ENCODE data around the gene PRXL2A.
"Not testable (repeated sequence)": the region's sequence is repeated elsewhere in the genome, so short reads cannot be mapped to it uniquely, and the experiment has no call there.

PRXL2A gene

DNA sequence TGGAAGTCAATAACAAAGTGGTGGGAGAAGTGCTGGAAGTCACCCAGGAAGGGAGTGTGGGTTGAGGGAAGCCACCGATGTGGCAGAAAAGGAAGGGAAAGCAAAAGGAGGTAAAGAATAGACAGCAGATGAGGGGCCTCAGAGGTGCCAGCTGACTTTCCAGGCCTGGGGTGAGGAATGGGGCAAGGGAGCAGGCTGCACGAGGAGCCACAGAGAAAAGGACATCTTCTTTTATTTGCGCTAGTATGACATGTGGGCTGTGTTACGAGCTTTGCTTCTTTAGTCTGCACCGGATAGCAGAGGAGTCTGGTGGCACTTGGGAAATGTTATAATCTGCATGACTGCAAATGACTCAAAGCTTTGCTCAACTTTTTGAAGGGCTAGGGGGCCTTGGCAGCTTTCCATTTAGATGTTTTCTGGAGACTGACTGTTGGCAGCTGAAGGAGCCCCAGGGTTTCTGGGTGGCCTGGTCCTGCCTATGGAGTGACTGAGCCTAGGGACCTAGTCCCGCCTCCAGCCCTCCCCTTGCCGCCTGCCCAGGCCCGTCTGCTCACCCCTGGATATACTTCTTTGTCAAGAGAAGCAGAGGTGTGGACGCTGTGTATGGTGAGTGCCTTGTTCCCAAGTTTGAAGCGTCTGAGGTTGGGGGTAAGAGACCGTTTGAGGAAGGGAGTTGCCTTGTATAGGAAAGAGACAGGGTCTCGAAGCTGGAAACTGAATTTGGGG is 5.1 kb downstream of the PRXL2A start:
- POLR2A ChIA-PET, result no interaction called here

DNA sequence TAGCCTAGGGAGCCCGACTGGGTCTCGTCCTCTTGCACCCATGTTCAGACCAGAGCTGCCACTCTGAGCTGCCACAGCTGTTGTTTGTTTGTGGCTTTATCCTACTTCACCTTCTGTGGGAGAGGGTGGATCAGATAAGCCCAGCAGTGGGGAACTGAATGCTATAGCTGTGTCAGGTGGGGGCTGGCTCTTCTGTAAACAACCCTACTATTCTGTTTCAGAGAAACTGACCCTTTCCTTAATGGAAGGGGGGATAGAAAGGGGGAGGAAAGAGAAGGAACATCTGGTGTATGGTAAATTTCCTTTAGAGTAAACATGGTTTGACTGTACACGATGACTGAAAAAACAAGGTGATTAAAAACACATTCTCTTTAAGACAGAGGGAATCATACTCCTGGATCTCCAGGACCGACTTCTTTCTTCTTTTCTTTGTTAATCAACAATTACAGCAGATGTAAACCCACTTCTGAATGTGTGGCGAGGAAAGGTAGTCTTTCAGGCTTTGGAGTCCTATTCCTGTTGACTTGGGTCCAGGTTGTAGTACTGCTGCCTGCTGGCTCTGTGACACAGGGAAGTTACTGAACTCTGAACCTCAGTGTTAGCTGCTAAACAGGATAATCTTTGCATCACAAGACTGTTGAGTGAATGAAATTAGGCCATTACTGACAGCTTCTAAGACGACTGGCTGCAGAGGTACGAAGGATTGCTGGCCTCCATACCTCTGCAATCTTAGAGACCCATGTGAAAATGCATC is 6.0 kb downstream of the PRXL2A start:
- ChIA-PET CTCF (interaction anchor here (1.0 kb wide), 1 partner anchor 30 kb away, joined by 4 read pairs; no protein-coding TSS in a partner anchor), POLR2A (no interaction called here)
- TF ChIP-seq, protein P1, sequence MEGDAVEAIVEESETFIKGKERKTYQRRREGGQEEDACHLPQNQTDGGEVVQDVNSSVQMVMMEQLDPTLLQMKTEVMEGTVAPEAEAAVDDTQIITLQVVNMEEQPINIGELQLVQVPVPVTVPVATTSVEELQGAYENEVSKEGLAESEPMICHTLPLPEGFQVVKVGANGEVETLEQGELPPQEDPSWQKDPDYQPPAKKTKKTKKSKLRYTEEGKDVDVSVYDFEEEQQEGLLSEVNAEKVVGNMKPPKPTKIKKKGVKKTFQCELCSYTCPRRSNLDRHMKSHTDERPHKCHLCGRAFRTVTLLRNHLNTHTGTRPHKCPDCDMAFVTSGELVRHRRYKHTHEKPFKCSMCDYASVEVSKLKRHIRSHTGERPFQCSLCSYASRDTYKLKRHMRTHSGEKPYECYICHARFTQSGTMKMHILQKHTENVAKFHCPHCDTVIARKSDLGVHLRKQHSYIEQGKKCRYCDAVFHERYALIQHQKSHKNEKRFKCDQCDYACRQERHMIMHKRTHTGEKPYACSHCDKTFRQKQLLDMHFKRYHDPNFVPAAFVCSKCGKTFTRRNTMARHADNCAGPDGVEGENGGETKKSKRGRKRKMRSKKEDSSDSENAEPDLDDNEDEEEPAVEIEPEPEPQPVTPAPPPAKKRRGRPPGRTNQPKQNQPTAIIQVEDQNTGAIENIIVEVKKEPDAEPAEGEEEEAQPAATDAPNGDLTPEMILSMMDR (IDR thresholded peaks at IDR 0.05; ENCODE audit: insufficient read depth, low read length, missing control alignments), result no peak
- no peak overlapping the region for H3K4me3 ChIP-seq (ENCODE audit: low read depth, low read length)
- DNase-seq (ENCODE audit: low read depth, low spot score), result no peak

More for the DNA sequence above, 5.1 kb downstream of the PRXL2A start:
- TF ChIP-seq, protein P1 (IDR thresholded peaks at IDR 0.05; ENCODE audit: insufficient read depth, low read length, missing control alignments), result no peak
- peak; percentile 19 for DNase-seq (ENCODE audit: low read depth, low spot score)
- no peak overlapping the region for H3K4me3 ChIP-seq (ENCODE audit: low read depth, low read length)
- CTCF ChIA-PET, result interaction anchor here (1.0 kb wide), 1 partner anchor 30 kb away, joined by 4 read pairs; no protein-coding TSS in a partner anchor

DNA sequence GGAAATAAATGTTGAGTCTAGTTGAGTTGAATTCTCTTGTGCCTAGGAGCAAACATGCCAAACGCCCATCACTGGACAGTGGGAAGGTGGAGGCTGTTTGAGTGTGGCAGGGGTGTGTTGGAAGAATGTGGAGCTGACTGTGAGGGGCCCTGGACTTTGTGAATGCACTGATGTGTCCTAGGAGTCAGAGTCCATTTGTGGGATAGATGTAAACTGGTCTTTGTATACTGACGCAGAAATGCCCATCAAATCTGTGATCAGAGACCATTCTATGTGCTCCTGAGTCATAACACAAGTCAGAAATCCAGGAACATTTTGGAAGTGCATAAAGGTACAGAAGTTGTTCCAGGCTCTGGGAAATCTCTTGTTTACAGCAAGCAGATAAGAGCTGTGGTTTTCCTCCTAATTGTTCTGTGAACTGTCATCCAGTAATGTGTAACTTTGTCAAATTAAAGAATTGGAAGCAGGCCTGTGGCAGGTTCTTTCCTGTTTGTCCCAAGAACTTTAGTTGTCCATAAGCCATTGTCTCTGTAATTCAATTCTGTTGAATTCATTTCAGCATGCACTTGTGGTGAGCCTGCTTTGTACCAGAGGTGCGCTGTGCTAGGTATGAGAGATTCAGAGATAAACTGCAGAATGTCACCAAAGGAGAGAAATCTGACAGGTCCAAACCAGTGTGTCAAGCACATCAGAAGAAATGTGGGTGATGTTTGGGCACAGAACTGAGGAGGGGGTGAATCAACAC is 7.6 kb downstream of the PRXL2A start:
- TF ChIP-seq, protein P1 (IDR thresholded peaks at IDR 0.05; ENCODE audit: insufficient read depth, low read length, missing control alignments), result no peak
- no peak for DNase-seq (ENCODE audit: low read depth, low spot score)
- H3K4me3 ChIP-seq (ENCODE audit: low read depth, low read length), result no peak overlapping the region
- POLR2A ChIA-PET, result no interaction called here
- CTCF ChIA-PET, result no interaction called here

DNA sequence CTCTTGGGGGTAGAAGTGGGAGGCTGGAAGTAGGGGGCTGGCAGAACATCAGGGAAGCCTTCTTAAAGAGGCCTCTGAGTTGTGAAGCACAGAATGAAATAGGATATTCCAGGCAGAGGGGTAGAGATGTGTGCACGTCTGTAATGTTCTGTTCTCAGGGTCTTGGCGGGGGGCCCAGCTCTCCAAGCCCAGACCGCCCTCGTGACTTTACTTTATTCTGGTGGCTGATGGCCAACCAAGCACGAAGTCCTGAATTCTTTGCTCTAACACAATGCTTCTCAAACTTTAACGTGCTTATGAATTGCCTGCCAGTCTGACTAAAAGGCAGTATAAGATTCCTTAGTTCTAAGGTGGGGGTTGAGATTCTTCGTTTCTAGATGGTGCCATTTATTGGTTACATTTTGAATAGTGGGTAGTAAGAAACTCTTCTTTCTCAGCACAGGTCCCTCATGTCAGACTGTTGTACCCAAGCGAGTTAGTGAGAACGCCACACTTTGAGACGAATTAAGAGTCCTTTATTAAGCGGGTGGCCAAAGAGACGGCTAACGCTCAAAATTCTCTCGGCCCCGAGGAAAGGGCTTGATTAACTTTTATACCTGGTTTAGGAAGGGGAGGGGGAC is 8.2 kb downstream of the PRXL2A start:
- H3K4me3 ChIP-seq (ENCODE audit: low read depth, low read length), result no peak overlapping the region
- no peak for DNase-seq (ENCODE audit: low read depth, low spot score)
- CTCF ChIA-PET, result no interaction called here
- TF ChIP-seq, protein P1 (IDR thresholded peaks at IDR 0.05; ENCODE audit: insufficient read depth, low read length, missing control alignments), result no peak
- POLR2A ChIA-PET, result no interaction called here

DNA sequence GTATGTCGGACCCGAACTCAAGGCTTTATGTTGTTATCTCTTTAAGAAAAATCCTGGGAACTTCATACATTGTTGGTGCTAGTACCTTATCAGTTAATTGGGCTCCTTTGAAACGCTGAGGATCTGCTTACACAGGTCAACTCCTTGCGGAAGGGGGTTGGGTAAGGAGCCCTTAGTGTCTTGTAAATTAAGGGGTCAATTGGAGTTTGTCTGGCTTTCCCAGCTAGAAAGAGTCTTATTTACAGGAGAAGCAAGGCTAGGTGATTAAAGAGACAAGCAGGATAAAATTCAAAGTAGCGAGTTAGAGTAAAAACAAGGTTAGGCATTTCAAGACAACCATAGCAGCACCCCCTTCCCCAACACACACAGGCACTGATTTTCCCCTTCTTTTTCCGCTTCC is 8.9 kb downstream of the PRXL2A start:
- H3K4me3 ChIP-seq (ENCODE audit: low read depth, low read length); POLR2A ChIA-PET; CTCF ChIA-PET; DNase-seq (ENCODE audit: low read depth, low spot score): not testable (repeated sequence)

DNA sequence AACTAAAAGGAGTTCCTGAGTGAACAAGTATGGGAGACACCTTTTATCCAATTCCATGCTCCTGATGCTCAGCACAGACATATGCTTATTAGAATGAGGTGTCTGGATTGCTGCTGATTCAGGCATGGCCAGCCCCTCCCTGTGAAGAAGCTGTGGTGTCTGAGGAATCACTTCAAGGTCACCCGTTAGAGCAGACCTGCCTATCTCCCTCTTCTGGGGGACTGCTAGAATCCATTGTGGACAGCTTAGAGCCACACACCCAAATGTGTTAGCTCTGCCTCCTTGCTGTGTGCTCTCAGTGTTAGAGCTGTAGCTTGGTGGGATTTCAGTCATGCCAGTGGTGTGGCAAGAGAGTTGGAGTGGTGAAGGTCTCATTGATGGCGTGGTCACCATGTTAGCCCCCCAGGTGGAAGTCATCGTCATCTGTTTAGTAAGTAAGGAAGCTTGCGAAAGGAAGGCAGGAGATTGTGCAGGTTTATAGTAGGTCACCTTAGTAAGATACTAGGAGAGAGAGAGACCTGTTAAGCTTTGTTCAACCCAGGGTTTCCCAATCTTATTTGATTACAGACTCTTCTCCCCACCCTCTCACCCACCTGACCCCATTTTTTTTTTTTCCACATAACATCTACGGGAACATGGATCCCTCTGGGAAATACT is 12.8 kb downstream of the PRXL2A start:
- no peak overlapping the region for H3K4me3 ChIP-seq (ENCODE audit: low read depth, low read length)
- CTCF ChIA-PET, result no interaction called here
- no peak for DNase-seq (ENCODE audit: low read depth, low spot score)
- TF ChIP-seq, protein P1 (IDR thresholded peaks at IDR 0.05; ENCODE audit: insufficient read depth, low read length, missing control alignments), result no peak
- POLR2A ChIA-PET, result no interaction called here

All from AG04449 (cell line).